Hepatic stellate cell (primary cell): Measurements from ENCODE around the gene C16orf92.
"Not testable (repeated sequence)": the region's sequence is repeated elsewhere in the genome, so short reads cannot be mapped to it uniquely, and the experiment has no call there.

ENCODE experiments used
- DNase-seq: peaks from one replicate; pipeline ENCODE4 v3.0.0; 2011; ENCODE audit warnings: low spot score

C16orf92 gene

GRCh38 chr16:30005341-30006094 lies 17.5 kb upstream of the C16orf92 start:
- DNase-seq: peak; percentile 87

- DNase-seq: no peak
These were observed 16.9 kb upstream of the C16orf92 start for GRCh38 chr16:30006095-30006473.

- DNase-seq: no peak
These were observed 16.2 kb upstream of the C16orf92 start for GRCh38 chr16:30006659-30007377.

- DNase-seq: no peak
These were observed 15.6 kb upstream of the C16orf92 start for GRCh38 chr16:30007378-30007895.

GRCh38 chr16:30009085-30009862 lies 13.7 kb upstream of the C16orf92 start:
- DNase-seq: no peak

GRCh38 chr16:30009990-30010843 lies 12.8 kb upstream of the C16orf92 start:
- no peak for DNase-seq

GRCh38 chr16:30010844-30011713 lies 11.9 kb upstream of the C16orf92 start, which contains the start of gene DOC2A:
DOC2A (minus strand) TSS chr16:30011027; CDS start chr16:30010222, 805 bp downstream.
- DNase-seq: no peak

GRCh38 chr16:30011714-30012504 lies 11.1 kb upstream of the C16orf92 start:
- no peak for DNase-seq

GRCh38 chr16:30012598-30012997 lies 10.4 kb upstream of the C16orf92 start:
- not testable (repeated sequence) for DNase-seq

GRCh38 chr16:30015450-30015849 lies 7.5 kb upstream of the C16orf92 start:
- not testable (repeated sequence) for DNase-seq

- DNase-seq: no peak
These were observed 6.3 kb upstream of the C16orf92 start for GRCh38 chr16:30016555-30017276.

- DNase-seq: no peak
These were observed 5.7 kb upstream of the C16orf92 start for GRCh38 chr16:30017277-30017656.

- not testable (repeated sequence) for DNase-seq
These were observed 5.1 kb upstream of the C16orf92 start for GRCh38 chr16:30017937-30018336.

- no peak for DNase-seq
These were observed 4.3 kb upstream of the C16orf92 start for GRCh38 chr16:30018731-30019158.

- DNase-seq: no peak
These were observed 588 bp downstream of the C16orf92 start for GRCh38 chr16:30023586-30023985.

GRCh38 chr16:30024451-30024850 lies 1.5 kb downstream of the C16orf92 start:
- no peak for DNase-seq

GRCh38 chr16:30025156-30025555 lies 2.2 kb downstream of the C16orf92 start:
- no peak for DNase-seq

GRCh38 chr16:30025574-30025973 lies 2.6 kb downstream of the C16orf92 start:
- DNase-seq: no peak

- no peak for DNase-seq
These were observed 3.5 kb downstream of the C16orf92 start for GRCh38 chr16:30026449-30026848.
